Activated T-helper 17 cell treated with anti-CD3 and anti-CD28 coated beads, Interleukin-2, amount 50 U/mL, for 72 hours (primary cell): ENCODE data around the gene MRPL9. TPM values are rescaled to one million over a fixed set of nuclear protein-coding genes. Genes with fewer than 3 reads are reported as not detected.
A peak's percentile ranks its signal among the peaks of the same experiment; 100 is the strongest.
"Not testable (repeated sequence)": the region's sequence is repeated elsewhere in the genome, so short reads cannot be mapped to it uniquely, and the experiment has no call there.

Experiments used
- ATAC-seq: fragments of 150-1000 bp; cut with Tn5 transposase; replicated peaks from 2 replicates; pipeline ENCODE4 v1.10.0; 2021; ENCODE audit warnings: mild to moderate bottlenecking, moderate library complexity
- H3K27ac Mint-ChIP-seq: one replicate; pipeline ENCODE4 v1.8.0; 2022; ENCODE audit warnings: mixed read lengths
- H3K27me3 Mint-ChIP-seq: one replicate; pipeline ENCODE4 v1.8.0; 2022; ENCODE audit warnings: mixed read lengths
- H3K36me3 Mint-ChIP-seq: one replicate; pipeline ENCODE4 v1.8.0; 2022; ENCODE audit warnings: low read depth, mild to moderate bottlenecking, mixed read lengths
- H3K4me1 Mint-ChIP-seq: one replicate; pipeline ENCODE4 v1.8.0; 2022; ENCODE audit warnings: mixed read lengths
- H3K4me3 Mint-ChIP-seq: one replicate; pipeline ENCODE4 v1.8.0; 2022; ENCODE audit warnings: mild to moderate bottlenecking, mixed read lengths
- H3K9me3 Mint-ChIP-seq: one replicate; pipeline ENCODE4 v1.8.0; 2022; ENCODE audit warnings: mixed read lengths
- total RNA-seq, 2 donors: library from RNA; stranded (reverse); gene quantifications; one replicate each; pipeline ENCODE4 v1.2.3, GENCODE V29; 2022

MRPL9 gene
- total RNA-seq, 2 donors from 2014 or later: 80.4 to 160 TPM

GRCh38 chr1:151799179-151800022 lies 36.1 kb upstream of the MRPL9 start:
- Mint-ChIP-seq H3K9me3 (no peaks in the 10 kb centered on the region), H3K4me1 (peaks cover 30% of the 10 kb centered on the region), H3K27ac (peak overlapping the region; percentile 6), H3K27me3 (no peaks in the 10 kb centered on the region), H3K36me3 (peaks cover 1% of the 10 kb centered on the region), H3K4me3 (no peak overlapping the region)
- no peak for ATAC-seq

- H3K36me3 Mint-ChIP-seq: peaks cover 4% of the 10 kb centered on the region
- no peaks in the 10 kb centered on the region for H3K27me3 Mint-ChIP-seq
- no peak overlapping the region for H3K27ac Mint-ChIP-seq
- no peak overlapping the region for H3K4me3 Mint-ChIP-seq
- H3K9me3 Mint-ChIP-seq: no peaks in the 10 kb centered on the region
- ATAC-seq: peak; percentile 43
- H3K4me1 Mint-ChIP-seq: peaks cover 28% of the 10 kb centered on the region
These were observed 35.3 kb upstream of the MRPL9 start for GRCh38 chr1:151798571-151798970.

- Mint-ChIP-seq H3K4me3 (peak overlapping the region; percentile 95), H3K4me1 (peaks cover 10% of the 10 kb centered on the region), H3K27ac (peak overlapping the region; percentile 87), H3K36me3 (peaks cover 4% of the 10 kb centered on the region), H3K27me3 (no peaks in the 10 kb centered on the region), H3K9me3 (no peaks in the 10 kb centered on the region)
- ATAC-seq: peak; percentile 1
These were observed 27.8 kb upstream of the MRPL9 start for GRCh38 chr1:151790940-151791651.

GRCh38 chr1:151790071-151790939 lies 27.0 kb upstream of the MRPL9 start, which contains the start of gene TDRKH:
TSS of gene TDRKH (minus strand) at chr1:151790500. CDS start at chr1:151783022, 7,478 bp downstream.
- Mint-ChIP-seq H3K4me3 (peak within 1 kb of the TSS; percentile 95), H3K27ac (peak within 1 kb of the TSS; percentile 87), H3K4me1 (peaks cover 10% of the 10 kb centered on the region), H3K36me3 (peaks cover 4% of the 10 kb centered on the region), H3K9me3 (no peaks in the 10 kb centered on the region), H3K27me3 (no peaks in the 10 kb centered on the region)
- peak; percentile 98 for ATAC-seq

- Mint-ChIP-seq H3K27me3 (no peaks in the 10 kb centered on the region), H3K9me3 (no peaks in the 10 kb centered on the region), H3K27ac (no peak overlapping the region), H3K4me1 (peaks cover 10% of the 10 kb centered on the region), H3K4me3 (no peak overlapping the region), H3K36me3 (no peaks in the 10 kb centered on the region)
- no peak for ATAC-seq
These were observed 24.4 kb upstream of the MRPL9 start for GRCh38 chr1:151787689-151788088.

- no peak overlapping the region for H3K27ac Mint-ChIP-seq
- H3K4me1 Mint-ChIP-seq: peaks cover 3% of the 10 kb centered on the region
- H3K36me3 Mint-ChIP-seq: peaks cover 32% of the 10 kb centered on the region
- no peak overlapping the region for H3K4me3 Mint-ChIP-seq
- no peaks in the 10 kb centered on the region for H3K9me3 Mint-ChIP-seq
- H3K27me3 Mint-ChIP-seq: no peaks in the 10 kb centered on the region
- no peak for ATAC-seq
These were observed 20.5 kb upstream of the MRPL9 start for GRCh38 chr1:151783796-151784195.

GRCh38 chr1:151782741-151783140 lies 19.4 kb upstream of the MRPL9 start:
- Mint-ChIP-seq H3K36me3 (peaks cover 42% of the 10 kb centered on the region), H3K4me1 (no peaks in the 10 kb centered on the region), H3K27me3 (no peaks in the 10 kb centered on the region), H3K27ac (no peak overlapping the region), H3K4me3 (no peak overlapping the region), H3K9me3 (no peaks in the 10 kb centered on the region)
- ATAC-seq: no peak

- peaks cover 46% of the 10 kb centered on the region for H3K36me3 Mint-ChIP-seq
- H3K4me3 Mint-ChIP-seq, H3K27me3 Mint-ChIP-seq, H3K27ac Mint-ChIP-seq, H3K4me1 Mint-ChIP-seq, H3K9me3 Mint-ChIP-seq, ATAC-seq: not testable (repeated sequence)
These were observed 18.7 kb upstream of the MRPL9 start for GRCh38 chr1:151782026-151782425.

GRCh38 chr1:151780736-151781135 lies 17.4 kb upstream of the MRPL9 start:
- not testable (repeated sequence) for H3K4me3 Mint-ChIP-seq, H3K4me1 Mint-ChIP-seq, H3K27ac Mint-ChIP-seq, ATAC-seq, H3K27me3 Mint-ChIP-seq, H3K9me3 Mint-ChIP-seq
- peaks cover 58% of the 10 kb centered on the region for H3K36me3 Mint-ChIP-seq

- Mint-ChIP-seq H3K4me3 (no peak overlapping the region), H3K27ac (peak overlapping the region; percentile 39), H3K36me3 (peaks cover 67% of the 10 kb centered on the region), H3K27me3 (no peaks in the 10 kb centered on the region), H3K4me1 (no peaks in the 10 kb centered on the region), H3K9me3 (no peaks in the 10 kb centered on the region)
- ATAC-seq: no peak
These were observed 16.6 kb upstream of the MRPL9 start for GRCh38 chr1:151779852-151780251.

GRCh38 chr1:151777317-151777716 lies 14.0 kb upstream of the MRPL9 start:
- Mint-ChIP-seq H3K27me3 (no peaks in the 10 kb centered on the region), H3K4me1 (no peaks in the 10 kb centered on the region), H3K4me3 (no peak overlapping the region), H3K27ac (no peak overlapping the region), H3K9me3 (no peaks in the 10 kb centered on the region), H3K36me3 (peaks cover 85% of the 10 kb centered on the region)
- ATAC-seq: no peak

GRCh38 chr1:151776665-151777062 lies 13.4 kb upstream of the MRPL9 start:
- no peak for ATAC-seq
- Mint-ChIP-seq H3K9me3 (no peaks in the 10 kb centered on the region), H3K36me3 (peaks cover 83% of the 10 kb centered on the region), H3K27ac (no peak overlapping the region), H3K4me1 (no peaks in the 10 kb centered on the region), H3K27me3 (no peaks in the 10 kb centered on the region), H3K4me3 (no peak overlapping the region)

- Mint-ChIP-seq H3K4me3 (no peak overlapping the region), H3K36me3 (peaks cover 78% of the 10 kb centered on the region), H3K27ac (no peak overlapping the region), H3K9me3 (no peaks in the 10 kb centered on the region), H3K4me1 (no peaks in the 10 kb centered on the region), H3K27me3 (no peaks in the 10 kb centered on the region)
- no peak for ATAC-seq
These were observed 12.8 kb upstream of the MRPL9 start for GRCh38 chr1:151775894-151776664.
